Activated naive CD8-positive, alpha-beta T cell treated with anti-CD3 and anti-CD28 coated beads, Interleukin-2, amount 50 U/mL, for 24 hours (primary cell): Measurements from ENCODE around the gene AP1S3.
"Not testable (repeated sequence)": the region's sequence is repeated elsewhere in the genome, so short reads cannot be mapped to it uniquely, and the experiment has no call there.

Experiments used
- ATAC-seq: fragments of 150-1000 bp; cut with Tn5 transposase; one replicate; pipeline ENCODE4 v1.10.0; 2021
- DNase-seq: peaks from one replicate; pipeline ENCODE4 v3.0.0; 2021
- H3K27ac Mint-ChIP-seq: one replicate; pipeline ENCODE4 v1.8.0; 2021; ENCODE audit warnings: mild to moderate bottlenecking, mixed read lengths
- H3K27me3 Mint-ChIP-seq: one replicate; pipeline ENCODE4 v1.8.0; 2021; ENCODE audit warnings: mixed read lengths
- H3K36me3 Mint-ChIP-seq: one replicate; pipeline ENCODE4 v1.8.0; 2021; ENCODE audit warnings: low read depth, mixed read lengths
- H3K4me1 Mint-ChIP-seq: one replicate; pipeline ENCODE4 v1.8.0; 2021; ENCODE audit warnings: mixed read lengths
- H3K4me3 Mint-ChIP-seq: one replicate; pipeline ENCODE4 v1.8.0; 2021; ENCODE audit warnings: mild to moderate bottlenecking, moderate library complexity, mixed read lengths
- H3K9me3 Mint-ChIP-seq: one replicate; pipeline ENCODE4 v1.8.0; 2021; ENCODE audit warnings: mixed read lengths

The AP1S3 gene

DNA sequence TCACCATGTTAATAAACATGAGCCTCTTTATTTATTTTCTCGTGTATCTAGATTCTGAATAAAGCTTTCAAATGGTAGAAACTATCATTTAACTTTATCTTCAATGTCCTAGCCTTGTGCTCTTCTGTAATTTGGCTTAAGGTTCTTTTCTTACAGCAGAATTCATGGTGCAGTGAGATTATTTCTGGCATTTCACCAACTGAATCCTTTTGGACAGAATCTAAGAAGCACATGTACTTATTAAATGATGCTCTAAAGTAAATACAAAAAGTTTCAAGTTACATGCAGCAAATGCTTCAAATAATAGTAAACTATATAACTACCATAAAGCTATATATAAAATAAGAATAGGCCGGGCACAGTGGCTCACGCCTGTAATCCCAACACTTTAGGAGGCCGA lies 65.9 kb downstream of the AP1S3 start:
- ATAC-seq (no peak), DNase-seq (no peak)
- Mint-ChIP-seq H3K27me3 (no peaks in the 10 kb centered on the region), H3K9me3 (no peaks in the 10 kb centered on the region), H3K4me3 (no peak overlapping the region), H3K27ac (no peak overlapping the region), H3K36me3 (peaks cover 8% of the 10 kb centered on the region), H3K4me1 (peaks cover 8% of the 10 kb centered on the region)

DNA sequence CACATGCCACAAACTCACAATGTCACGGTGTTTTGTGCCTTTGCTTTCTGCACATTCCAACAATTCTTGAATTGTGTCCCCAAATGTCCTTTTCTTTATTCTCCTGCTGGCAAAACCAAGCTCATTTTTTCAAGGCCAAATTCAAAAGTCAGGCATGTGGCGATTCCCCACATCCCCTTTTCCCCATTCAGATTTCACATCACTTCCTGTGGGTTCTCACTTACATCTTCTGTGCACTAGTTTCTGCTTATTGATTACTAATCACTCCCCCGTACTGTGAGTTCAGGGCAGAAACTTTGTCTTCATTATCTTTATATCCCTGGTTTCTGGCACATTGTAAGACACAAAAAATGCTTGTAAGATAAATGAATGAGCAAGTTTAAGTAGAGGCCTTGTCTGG lies 69.2 kb downstream of the AP1S3 start:
- DNase-seq (no peak), ATAC-seq (no peak)
- Mint-ChIP-seq H3K27ac (no peak overlapping the region), H3K4me1 (peaks cover 8% of the 10 kb centered on the region), H3K4me3 (no peak overlapping the region), H3K27me3 (no peaks in the 10 kb centered on the region), H3K36me3 (peaks cover 8% of the 10 kb centered on the region), H3K9me3 (no peaks in the 10 kb centered on the region)

DNA sequence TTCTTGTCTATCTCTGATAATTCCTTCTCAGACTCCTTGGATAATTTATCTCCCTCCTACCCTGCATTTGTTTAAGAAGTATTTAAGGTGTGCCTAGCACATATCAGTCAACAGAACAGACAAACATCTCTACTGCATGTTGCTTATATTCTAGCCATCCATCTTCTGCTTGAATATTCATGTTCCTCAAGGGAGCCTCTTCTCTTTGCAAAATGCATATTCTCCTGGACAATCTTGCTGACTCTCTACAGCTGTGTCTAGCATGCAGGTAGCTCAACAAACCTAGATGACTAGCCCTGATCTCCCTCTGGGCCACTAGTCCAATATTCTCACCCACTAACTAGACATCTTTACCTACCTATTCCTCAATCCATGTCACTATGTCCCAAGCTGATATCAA lies 70.0 kb downstream of the AP1S3 start:
- no peak for DNase-seq
- H3K4me3 Mint-ChIP-seq = no peak overlapping the region
- ATAC-seq = no peak
- peaks cover 11% of the 10 kb centered on the region for H3K4me1 Mint-ChIP-seq
- no peaks in the 10 kb centered on the region for H3K9me3 Mint-ChIP-seq
- H3K36me3 Mint-ChIP-seq = peaks cover 8% of the 10 kb centered on the region
- H3K27ac Mint-ChIP-seq = no peak overlapping the region
- no peaks in the 10 kb centered on the region for H3K27me3 Mint-ChIP-seq

DNA sequence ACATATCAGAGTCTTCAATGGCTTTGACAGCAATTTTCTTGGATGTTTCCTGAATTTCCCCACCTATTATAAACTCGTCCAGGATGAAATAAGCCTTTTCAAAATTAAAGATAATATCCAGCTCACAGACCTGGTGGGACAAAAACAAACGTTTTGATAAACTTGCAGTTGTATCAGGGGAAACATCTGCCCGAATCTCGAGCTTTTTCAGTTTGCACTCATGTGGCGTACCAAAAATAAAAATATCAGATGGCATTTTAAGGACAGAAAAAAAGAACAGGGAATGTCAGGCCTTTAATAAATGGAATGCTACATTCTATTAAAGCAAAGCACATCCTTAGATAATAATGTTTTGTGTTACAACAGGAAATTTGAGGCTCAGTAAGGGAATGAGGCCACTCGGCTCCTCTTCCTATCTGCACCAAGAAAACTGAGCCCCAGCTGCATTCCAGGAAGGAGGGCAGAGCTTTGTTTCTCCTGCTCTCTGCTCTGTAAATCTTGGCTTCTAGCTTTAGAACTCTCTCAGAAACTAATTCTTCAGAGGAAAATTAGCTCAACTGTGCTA lies 72.1 kb downstream of the AP1S3 start:
- no peak overlapping the region for H3K27ac Mint-ChIP-seq
- no peaks in the 10 kb centered on the region for H3K9me3 Mint-ChIP-seq
- H3K4me3 Mint-ChIP-seq = no peak overlapping the region
- DNase-seq (no peak), ATAC-seq (no peak)
- peaks cover 26% of the 10 kb centered on the region for H3K4me1 Mint-ChIP-seq
- no peaks in the 10 kb centered on the region for H3K27me3 Mint-ChIP-seq
- peaks cover 8% of the 10 kb centered on the region for H3K36me3 Mint-ChIP-seq

DNA sequence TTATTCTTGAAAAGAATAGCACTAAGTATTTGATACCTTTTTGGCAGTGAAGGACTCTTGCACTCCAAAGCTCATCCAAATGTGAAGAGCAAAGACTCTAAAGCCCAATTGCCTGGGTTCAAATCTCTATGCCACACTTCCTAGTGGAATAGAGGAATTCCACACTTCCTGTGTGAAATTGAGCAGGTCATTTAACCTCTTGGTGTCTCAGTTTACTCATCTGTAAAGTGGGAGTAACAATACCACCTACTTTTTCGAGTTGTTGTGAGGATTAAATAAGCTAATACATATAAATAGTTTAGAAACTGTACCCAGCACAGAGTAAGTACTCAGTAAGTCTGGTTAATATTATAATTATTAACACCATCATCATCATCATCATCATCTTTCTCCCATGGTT lies 72.6 kb downstream of the AP1S3 start:
- peaks cover 31% of the 10 kb centered on the region for H3K4me1 Mint-ChIP-seq
- H3K36me3 Mint-ChIP-seq = peaks cover 6% of the 10 kb centered on the region
- DNase-seq = no peak
- no peak for ATAC-seq
- H3K27me3 Mint-ChIP-seq = no peaks in the 10 kb centered on the region
- no peak overlapping the region for H3K27ac Mint-ChIP-seq
- no peak overlapping the region for H3K4me3 Mint-ChIP-seq
- no peaks in the 10 kb centered on the region for H3K9me3 Mint-ChIP-seq

DNA sequence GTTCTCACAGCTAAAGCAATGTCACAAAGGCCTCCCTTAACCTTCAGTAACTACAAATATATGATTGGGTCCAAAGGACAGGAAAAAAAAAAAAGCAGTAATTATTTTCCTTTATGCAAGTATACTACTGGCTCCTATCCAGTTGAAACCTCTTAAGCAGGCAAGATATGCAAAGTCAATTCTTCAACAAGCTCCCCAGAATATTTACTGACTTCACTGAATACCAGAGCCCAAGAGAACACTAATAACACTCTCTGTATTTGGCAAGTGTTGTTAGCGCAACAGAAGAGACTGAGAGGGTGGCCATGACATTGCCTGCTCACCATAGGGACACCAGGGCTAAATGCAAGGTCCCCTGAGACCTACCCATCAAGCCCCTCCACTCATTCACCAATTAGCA lies 74.5 kb downstream of the AP1S3 start:
- peaks cover 27% of the 10 kb centered on the region for H3K4me1 Mint-ChIP-seq
- H3K4me3 Mint-ChIP-seq = no peak overlapping the region
- DNase-seq = no peak
- no peak overlapping the region for H3K27ac Mint-ChIP-seq
- ATAC-seq = no peak
- H3K36me3 Mint-ChIP-seq = peaks cover 6% of the 10 kb centered on the region
- no peaks in the 10 kb centered on the region for H3K27me3 Mint-ChIP-seq
- H3K9me3 Mint-ChIP-seq = no peaks in the 10 kb centered on the region

DNA sequence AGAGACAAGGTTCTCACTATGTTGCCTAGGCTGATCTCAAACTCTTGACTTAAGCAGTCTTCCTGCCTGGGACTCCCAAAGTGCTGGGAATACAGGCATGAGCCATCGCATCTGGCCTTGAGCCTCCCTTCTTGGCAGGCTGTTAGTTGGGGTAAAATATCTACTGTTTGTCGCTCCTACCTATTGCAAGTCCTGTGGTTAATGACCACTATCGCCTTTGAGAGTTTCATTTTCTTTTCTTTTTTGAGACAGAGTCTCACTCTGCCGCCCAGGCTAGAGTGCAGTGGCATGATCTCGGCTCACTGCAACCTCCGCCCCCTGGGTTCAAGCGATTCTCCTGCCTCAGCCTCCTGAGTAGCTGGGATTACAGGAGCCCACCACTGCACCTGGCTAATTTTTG lies 75.6 kb downstream of the AP1S3 start:
- H3K36me3 Mint-ChIP-seq, H3K9me3 Mint-ChIP-seq, H3K4me3 Mint-ChIP-seq, DNase-seq, H3K27me3 Mint-ChIP-seq, ATAC-seq: not testable (repeated sequence)
- Mint-ChIP-seq H3K4me1 (peaks cover 26% of the 10 kb centered on the region), H3K27ac (peak overlapping the region; percentile 56)

DNA sequence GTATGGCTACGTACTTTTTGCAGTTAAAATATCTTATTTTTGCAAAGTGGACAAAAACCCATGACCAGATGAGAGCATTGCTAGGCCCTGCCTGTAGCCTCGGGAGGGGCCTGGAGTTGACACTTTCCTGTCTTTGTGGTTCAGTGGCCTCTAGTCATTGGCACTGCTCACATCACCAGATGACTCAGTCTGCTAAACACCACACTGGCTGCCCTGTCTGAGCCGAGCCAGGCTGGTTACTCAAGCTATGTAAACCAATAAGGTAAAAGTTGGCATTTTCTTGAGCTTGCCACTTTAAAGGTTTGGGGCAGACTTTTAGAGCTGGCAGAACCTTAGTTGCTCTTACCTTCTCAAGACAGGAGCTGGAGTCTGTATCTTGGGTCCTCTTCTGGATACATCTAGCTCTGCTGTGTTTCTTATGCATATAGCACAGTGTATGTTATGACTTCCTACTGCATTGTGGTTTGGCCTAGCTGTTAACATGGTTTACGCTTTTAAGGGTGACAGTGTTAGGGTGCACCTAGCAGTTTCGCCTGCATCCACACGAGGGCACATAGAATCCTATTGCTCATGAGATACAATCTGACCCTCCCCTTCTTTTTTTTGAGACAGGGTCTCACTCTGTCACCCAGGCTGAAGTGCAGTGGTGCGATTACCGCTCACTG lies 76.4 kb downstream of the AP1S3 start:
- Mint-ChIP-seq H3K4me1 (peaks cover 26% of the 10 kb centered on the region), H3K27ac (peak overlapping the region; percentile 31), H3K36me3 (no peaks in the 10 kb centered on the region), H3K4me3 (no peak overlapping the region), H3K9me3 (no peaks in the 10 kb centered on the region), H3K27me3 (no peaks in the 10 kb centered on the region)
- ATAC-seq = peak; percentile 98
- DNase-seq = peak; percentile 44

DNA sequence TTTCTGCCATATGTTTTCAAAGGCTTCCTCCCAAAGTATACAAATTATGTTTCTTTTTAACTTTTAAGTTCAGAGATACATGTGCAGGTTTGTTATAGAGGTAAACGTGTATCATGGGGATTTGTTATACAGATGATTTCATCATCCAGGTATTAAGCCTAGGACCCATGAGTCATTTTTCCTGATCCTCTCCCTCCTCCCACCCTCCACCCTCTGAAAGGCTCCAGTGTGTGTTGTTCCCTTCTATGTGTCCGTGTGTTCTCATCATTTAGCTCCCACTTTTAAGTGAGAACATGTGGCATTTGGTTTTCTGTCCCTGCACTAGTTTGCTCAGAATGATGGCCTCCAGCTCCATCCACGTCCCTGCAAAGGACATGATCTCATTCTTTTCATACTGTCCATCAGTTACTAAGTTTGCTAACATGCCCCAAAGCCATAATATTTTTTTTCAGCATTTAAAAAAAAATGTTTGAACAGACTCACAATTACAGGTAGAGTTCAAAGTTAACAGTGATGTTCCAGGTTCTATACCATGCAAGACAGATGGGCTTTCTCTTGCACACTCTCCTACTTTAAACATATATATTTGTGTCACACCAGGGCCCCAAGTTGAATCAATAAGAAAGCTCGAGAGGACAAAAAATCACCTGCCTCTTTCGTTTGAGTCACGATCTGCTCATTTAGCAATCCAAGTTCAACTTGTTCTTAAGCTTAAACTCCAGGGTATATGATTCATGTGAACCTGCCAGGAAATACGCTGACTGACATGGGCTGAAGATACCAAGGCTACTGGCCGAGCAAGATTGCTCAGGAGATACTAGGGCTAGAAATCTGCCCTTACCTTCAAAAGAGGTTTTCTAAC lies 77.6 kb downstream of the AP1S3 start:
- Mint-ChIP-seq H3K9me3 (no peaks in the 10 kb centered on the region), H3K4me3 (no peak overlapping the region), H3K27ac (peak overlapping the region; percentile 36), H3K36me3 (no peaks in the 10 kb centered on the region), H3K4me1 (peaks cover 26% of the 10 kb centered on the region), H3K27me3 (no peaks in the 10 kb centered on the region)
- no peak for DNase-seq
- ATAC-seq = no peak

DNA sequence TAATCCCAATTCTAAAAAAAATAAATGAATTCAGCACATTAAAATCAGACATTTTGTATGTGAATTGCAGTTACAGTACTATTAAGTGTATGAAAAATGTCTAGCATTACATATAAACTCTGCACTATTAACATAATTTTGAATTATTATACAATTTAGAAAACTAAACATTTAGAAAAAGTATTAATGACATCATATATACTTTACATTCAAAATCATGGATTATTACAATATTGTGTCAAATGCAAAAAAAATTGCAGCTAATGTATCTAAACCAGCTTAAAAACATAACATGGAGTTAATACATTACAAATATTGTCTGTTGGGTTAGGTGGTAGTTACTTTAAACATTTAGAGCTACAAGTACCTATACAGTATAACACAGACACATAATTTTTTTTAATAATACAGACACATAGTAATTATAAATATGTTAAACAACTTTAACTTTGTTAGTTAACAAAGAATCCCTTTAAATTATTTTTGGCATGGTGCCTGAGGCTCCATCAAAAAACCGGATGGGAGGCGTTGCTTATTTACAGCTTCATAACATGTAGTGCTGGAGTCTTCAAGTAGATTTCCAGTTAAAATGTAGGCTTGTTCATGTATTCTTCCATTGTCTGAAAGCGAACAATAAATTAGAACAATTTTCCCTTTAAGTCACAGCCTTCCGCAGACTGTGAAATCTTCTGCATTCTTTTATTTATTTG lies 79.1 kb downstream of the AP1S3 start:
- Mint-ChIP-seq H3K36me3 (no peaks in the 10 kb centered on the region), H3K27ac (no peak overlapping the region), H3K4me1 (peaks cover 26% of the 10 kb centered on the region), H3K4me3 (no peak overlapping the region), H3K27me3 (no peaks in the 10 kb centered on the region), H3K9me3 (no peaks in the 10 kb centered on the region)
- ATAC-seq = no peak
- no peak for DNase-seq

DNA sequence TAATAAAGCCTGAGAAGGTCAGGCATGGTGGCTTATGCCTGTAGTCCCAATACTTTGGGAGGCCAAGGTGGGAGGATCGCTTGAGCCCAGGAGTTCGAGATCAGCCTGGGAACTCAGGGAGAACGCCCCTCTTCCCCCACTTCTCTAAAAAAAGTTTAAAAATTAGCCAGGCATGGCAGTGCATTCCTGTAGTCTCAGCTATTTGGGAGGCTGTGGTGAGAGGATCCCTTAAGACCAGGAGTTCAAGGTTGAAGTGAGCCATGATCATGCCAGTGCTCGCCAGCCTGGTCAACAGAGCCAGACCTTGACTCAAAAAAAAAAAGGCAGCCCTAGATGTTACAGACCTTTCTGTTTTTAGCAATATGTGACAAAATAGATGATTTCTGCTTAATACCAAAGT lies 83.4 kb downstream of the AP1S3 start:
- no peaks in the 10 kb centered on the region for H3K9me3 Mint-ChIP-seq
- no peaks in the 10 kb centered on the region for H3K36me3 Mint-ChIP-seq
- DNase-seq (no peak), ATAC-seq (no peak)
- peaks cover 10% of the 10 kb centered on the region for H3K27me3 Mint-ChIP-seq
- no peak overlapping the region for H3K4me3 Mint-ChIP-seq
- no peak overlapping the region for H3K27ac Mint-ChIP-seq
- H3K4me1 Mint-ChIP-seq = no peaks in the 10 kb centered on the region

DNA sequence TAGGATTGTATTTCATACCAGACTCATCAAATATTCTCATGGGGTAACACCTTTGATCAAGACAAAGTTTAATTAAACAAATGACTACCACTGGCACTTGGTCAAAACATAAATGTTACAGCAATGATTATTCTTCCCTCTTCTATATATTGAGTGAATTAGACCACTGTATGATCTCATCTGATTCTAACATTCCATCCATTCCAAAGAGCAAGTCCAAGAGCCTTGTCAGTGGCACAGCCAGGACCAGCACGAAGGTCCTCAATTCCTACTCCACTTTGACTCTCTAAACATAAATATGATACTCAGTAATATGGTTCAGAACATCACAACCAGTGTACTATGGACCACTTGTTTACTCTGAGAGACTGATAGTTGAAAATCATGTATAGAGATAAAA lies 86.4 kb downstream of the AP1S3 start:
- DNase-seq (no peak), ATAC-seq (no peak)
- no peak overlapping the region for H3K27ac Mint-ChIP-seq

DNA sequence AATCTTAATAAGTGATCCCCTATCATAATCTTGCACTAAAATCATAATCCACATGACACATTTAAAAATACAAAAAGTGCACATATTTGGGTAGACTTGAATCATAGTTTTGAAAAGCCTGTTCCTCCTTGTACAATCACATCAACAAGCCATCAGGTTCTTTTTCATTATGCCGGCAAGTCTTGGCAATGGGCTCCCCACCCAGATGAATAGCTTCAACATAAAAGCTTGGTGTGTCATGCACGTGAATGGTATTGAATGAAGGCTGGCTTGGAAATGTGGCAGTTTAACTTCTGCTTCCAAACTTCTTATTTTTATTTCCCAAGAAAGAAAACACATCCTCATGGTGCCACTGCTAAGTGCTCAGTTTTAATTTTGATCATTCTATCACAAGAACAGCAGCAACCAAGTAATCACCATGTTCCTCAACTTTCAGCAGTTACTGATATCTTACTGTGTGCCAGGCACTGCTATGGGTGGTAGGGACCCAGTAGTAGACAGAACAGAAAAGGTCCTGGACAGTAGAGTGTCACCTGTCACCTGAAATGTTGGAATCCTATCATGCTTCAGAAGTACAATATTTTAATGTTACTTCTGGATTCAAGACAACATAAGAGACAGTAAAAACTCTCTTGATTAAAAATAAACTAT lies 89.9 kb downstream of the AP1S3 start:
- Mint-ChIP-seq H3K4me1 (no peaks in the 10 kb centered on the region), H3K27ac (no peak overlapping the region), H3K27me3 (peaks cover 20% of the 10 kb centered on the region), H3K36me3 (no peaks in the 10 kb centered on the region), H3K4me3 (no peak overlapping the region), H3K9me3 (no peaks in the 10 kb centered on the region)
- DNase-seq (no peak), ATAC-seq (no peak)

More for the DNA sequence above, 86.4 kb downstream of the AP1S3 start:
- H3K4me1 Mint-ChIP-seq = no peaks in the 10 kb centered on the region
- no peak overlapping the region for H3K4me3 Mint-ChIP-seq
- H3K36me3 Mint-ChIP-seq = no peaks in the 10 kb centered on the region
- H3K9me3 Mint-ChIP-seq = no peaks in the 10 kb centered on the region
- peaks cover 14% of the 10 kb centered on the region for H3K27me3 Mint-ChIP-seq

DNA sequence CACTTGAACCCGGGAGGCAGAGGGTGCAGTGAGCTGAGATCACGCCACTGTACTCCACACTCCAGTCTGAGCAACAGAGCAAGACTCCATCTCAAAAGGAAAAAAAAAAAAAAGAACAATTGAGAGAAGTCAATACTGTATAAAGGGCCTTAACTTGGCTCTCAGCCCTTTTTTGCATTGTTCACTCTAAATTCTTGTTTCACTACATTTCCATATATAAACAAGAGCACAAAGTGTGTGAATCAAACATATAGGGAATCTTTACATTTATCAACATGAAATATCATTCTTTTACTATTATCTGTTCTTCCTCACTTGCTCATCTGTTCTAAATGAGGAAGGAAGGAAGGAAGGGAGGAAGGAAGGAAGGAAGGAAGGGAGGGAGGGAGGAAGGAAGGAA lies 90.8 kb downstream of the AP1S3 start:
- H3K27me3 Mint-ChIP-seq = peaks cover 20% of the 10 kb centered on the region

More for the DNA sequence above, 90.8 kb downstream of the AP1S3 start:
- no peaks in the 10 kb centered on the region for H3K4me1 Mint-ChIP-seq
- ATAC-seq (no peak), DNase-seq (no peak)
- no peaks in the 10 kb centered on the region for H3K9me3 Mint-ChIP-seq
- no peak overlapping the region for H3K27ac Mint-ChIP-seq
- no peaks in the 10 kb centered on the region for H3K36me3 Mint-ChIP-seq
- H3K4me3 Mint-ChIP-seq = no peak overlapping the region
